ENCODE measurements around the gene PITPNM3. TPM values are rescaled to one million over a fixed set of nuclear protein-coding genes. Genes with fewer than 3 reads are reported as not detected.

The PITPNM3 gene
- total and polyA plus RNA-seq, 2 experiments from 2014 or later = 1.0 to 1.5 TPM

DNA sequence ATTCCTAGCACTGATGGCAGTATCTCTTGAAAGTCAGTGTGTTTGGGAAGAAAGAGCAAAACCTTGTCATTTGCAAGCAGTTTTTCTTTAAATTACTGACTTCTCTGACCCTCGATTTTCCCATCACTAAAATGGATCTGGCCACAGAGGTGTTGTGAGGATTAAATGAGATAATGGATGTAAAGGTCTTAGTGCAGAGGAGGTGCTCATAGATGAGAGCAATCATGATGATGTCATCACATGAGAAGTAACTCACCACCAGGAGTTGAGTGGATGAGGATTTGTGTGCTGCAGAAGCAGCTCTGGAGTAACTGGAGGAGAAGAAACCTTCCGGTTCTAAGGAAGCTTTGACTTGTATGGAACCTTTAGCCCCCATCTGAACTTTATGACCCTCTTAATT, 30.6 kb downstream of the PITPNM3 start:
- Mint-ChIP-seq H3K36me3 (ENCODE audit: low read depth) (no peaks in the 10 kb centered on the region), H3K4me1 (peaks cover 16% of the 10 kb centered on the region), H3K27ac (no peak overlapping the region), H3K4me3 (no peak overlapping the region), H3K27me3 (ENCODE audit: insufficient read depth, low read depth, poor library complexity) (peaks cover 8% of the 10 kb centered on the region), H3K9me3 (no peaks in the 10 kb centered on the region; the same call in 2 of the 3 replicates)
- Histone ChIP-seq H3K4me3 (no peak overlapping the region), H2AFZ (no peak overlapping the region), H3K4me1 (ENCODE audit: insufficient read depth) (peaks cover 5% of the 10 kb centered on the region; the same call in 1 of the 2 replicates), H3F3A (replicated peaks; ENCODE audit: low read depth) (no peaks in the 10 kb centered on the region), H3K27me3 (ENCODE audit: insufficient read depth) (no peaks in the 10 kb centered on the region), H3K9me2 (ENCODE audit: insufficient read depth) (peaks cover 19% of the 10 kb centered on the region; the same call in 1 of the 2 replicates), H3K27ac (ENCODE audit: low read depth) (no peak overlapping the region), H3K4me2 (no peak overlapping the region), H3K79me2 (replicated peaks; ENCODE audit: insufficient read depth) (no peaks in the 10 kb centered on the region), H4K20me1 (replicated peaks; ENCODE audit: insufficient read depth) (no peaks in the 10 kb centered on the region), H3K36me3 (ENCODE audit: insufficient read depth) (no peaks in the 10 kb centered on the region)
- TF ChIP-seq NANOG (IDR thresholded peaks at IDR 0.05; ENCODE audit: borderline replicate concordance) (no peak), EZH2 (IDR thresholded peaks at IDR 0.05; ENCODE audit: low read depth, unreplicated experiment) (no peak)
- TF ChIP-seq, protein P1, sequence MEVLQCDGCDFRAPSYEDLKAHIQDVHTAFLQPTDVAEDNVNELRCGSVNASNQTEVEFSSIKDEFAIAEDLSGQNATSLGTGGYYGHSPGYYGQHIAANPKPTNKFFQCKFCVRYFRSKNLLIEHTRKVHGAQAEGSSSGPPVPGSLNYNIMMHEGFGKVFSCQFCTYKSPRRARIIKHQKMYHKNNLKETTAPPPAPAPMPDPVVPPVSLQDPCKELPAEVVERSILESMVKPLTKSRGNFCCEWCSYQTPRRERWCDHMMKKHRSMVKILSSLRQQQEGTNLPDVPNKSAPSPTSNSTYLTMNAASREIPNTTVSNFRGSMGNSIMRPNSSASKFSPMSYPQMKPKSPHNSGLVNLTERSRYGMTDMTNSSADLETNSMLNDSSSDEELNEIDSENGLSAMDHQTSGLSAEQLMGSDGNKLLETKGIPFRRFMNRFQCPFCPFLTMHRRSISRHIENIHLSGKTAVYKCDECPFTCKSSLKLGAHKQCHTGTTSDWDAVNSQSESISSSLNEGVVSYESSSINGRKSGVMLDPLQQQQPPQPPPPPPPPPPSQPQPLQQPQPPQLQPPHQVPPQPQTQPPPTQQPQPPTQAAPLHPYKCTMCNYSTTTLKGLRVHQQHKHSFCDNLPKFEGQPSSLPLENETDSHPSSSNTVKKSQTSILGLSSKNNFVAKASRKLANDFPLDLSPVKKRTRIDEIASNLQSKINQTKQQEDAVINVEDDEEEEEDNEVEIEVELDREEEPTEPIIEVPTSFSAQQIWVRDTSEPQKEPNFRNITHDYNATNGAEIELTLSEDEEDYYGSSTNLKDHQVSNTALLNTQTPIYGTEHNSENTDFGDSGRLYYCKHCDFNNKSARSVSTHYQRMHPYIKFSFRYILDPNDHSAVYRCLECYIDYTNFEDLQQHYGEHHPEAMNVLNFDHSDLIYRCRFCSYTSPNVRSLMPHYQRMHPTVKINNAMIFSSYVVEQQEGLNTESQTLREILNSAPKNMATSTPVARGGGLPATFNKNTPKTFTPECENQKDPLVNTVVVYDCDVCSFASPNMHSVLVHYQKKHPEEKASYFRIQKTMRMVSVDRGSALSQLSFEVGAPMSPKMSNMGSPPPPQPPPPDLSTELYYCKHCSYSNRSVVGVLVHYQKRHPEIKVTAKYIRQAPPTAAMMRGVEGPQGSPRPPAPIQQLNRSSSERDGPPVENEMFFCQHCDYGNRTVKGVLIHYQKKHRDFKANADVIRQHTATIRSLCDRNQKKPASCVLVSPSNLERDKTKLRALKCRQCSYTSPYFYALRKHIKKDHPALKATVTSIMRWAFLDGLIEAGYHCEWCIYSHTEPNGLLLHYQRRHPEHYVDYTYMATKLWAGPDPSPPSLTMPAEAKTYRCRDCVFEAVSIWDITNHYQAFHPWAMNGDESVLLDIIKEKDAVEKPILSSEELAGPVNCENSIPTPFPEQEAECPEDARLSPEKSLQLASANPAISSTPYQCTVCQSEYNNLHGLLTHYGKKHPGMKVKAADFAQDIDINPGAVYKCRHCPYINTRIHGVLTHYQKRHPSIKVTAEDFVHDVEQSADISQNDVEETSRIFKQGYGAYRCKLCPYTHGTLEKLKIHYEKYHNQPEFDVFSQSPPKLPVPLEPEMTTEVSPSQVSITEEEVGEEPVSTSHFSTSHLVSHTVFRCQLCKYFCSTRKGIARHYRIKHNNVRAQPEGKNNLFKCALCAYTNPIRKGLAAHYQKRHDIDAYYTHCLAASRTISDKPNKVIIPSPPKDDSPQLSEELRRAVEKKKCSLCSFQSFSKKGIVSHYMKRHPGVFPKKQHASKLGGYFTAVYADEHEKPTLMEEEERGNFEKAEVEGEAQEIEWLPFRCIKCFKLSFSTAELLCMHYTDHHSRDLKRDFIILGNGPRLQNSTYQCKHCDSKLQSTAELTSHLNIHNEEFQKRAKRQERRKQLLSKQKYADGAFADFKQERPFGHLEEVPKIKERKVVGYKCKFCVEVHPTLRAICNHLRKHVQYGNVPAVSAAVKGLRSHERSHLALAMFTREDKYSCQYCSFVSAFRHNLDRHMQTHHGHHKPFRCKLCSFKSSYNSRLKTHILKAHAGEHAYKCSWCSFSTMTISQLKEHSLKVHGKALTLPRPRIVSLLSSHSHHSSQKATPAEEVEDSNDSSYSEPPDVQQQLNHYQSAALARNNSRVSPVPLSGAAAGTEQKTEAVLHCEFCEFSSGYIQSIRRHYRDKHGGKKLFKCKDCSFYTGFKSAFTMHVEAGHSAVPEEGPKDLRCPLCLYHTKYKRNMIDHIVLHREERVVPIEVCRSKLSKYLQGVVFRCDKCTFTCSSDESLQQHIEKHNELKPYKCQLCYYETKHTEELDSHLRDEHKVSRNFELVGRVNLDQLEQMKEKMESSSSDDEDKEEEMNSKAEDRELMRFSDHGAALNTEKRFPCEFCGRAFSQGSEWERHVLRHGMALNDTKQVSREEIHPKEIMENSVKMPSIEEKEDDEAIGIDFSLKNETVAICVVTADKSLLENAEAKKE (CRISPR knock-in tag; IDR thresholded peaks at IDR 0.05) = no peak
- TF ChIP-seq, protein P2, sequence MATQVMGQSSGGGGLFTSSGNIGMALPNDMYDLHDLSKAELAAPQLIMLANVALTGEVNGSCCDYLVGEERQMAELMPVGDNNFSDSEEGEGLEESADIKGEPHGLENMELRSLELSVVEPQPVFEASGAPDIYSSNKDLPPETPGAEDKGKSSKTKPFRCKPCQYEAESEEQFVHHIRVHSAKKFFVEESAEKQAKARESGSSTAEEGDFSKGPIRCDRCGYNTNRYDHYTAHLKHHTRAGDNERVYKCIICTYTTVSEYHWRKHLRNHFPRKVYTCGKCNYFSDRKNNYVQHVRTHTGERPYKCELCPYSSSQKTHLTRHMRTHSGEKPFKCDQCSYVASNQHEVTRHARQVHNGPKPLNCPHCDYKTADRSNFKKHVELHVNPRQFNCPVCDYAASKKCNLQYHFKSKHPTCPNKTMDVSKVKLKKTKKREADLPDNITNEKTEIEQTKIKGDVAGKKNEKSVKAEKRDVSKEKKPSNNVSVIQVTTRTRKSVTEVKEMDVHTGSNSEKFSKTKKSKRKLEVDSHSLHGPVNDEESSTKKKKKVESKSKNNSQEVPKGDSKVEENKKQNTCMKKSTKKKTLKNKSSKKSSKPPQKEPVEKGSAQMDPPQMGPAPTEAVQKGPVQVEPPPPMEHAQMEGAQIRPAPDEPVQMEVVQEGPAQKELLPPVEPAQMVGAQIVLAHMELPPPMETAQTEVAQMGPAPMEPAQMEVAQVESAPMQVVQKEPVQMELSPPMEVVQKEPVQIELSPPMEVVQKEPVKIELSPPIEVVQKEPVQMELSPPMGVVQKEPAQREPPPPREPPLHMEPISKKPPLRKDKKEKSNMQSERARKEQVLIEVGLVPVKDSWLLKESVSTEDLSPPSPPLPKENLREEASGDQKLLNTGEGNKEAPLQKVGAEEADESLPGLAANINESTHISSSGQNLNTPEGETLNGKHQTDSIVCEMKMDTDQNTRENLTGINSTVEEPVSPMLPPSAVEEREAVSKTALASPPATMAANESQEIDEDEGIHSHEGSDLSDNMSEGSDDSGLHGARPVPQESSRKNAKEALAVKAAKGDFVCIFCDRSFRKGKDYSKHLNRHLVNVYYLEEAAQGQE (IDR thresholded peaks at IDR 0.05; ENCODE audit: unreplicated experiment) = no peak
- no peak for DNase-seq (ENCODE audit: low spot score)
- ATAC-seq = no peak
